GM18873 (cell line): ENCODE measurements around the gene SPOCK3.
"Not testable (repeated sequence)": the region's sequence is repeated elsewhere in the genome, so short reads cannot be mapped to it uniquely, and the experiment has no call there.

Source experiments
- ATAC-seq: cut with Tn5 transposase; IDR thresholded peaks from one replicate; pipeline ENCODE4 v1.9.1; 2021; ENCODE audit warnings: mild to moderate bottlenecking, moderate library complexity, moderate number of reproducible peaks; ENCODE audit not compliant: unreplicated experiment, low FRiP score

SPOCK3 gene

GRCh38 chr4:167234316-167234881, at the start of gene SPOCK3:
Gene SPOCK3 (minus strand): TSS chr4:167234494.
- ATAC-seq = no peak

- ATAC-seq = no peak
Measured at GRCh38 chr4:167282171-167282864, 48.0 kb upstream of the SPOCK3 start.

GRCh38 chr4:167281545-167281944, 47.3 kb upstream of the SPOCK3 start:
- not testable (repeated sequence) for ATAC-seq

GRCh38 chr4:167274351-167274750, 40.1 kb upstream of the SPOCK3 start:
- no peak for ATAC-seq

GRCh38 chr4:167265231-167265630, 30.9 kb upstream of the SPOCK3 start:
- no peak for ATAC-seq

- ATAC-seq = no peak
Measured at GRCh38 chr4:167248271-167248670, 14.0 kb upstream of the SPOCK3 start.

- ATAC-seq = no peak
Measured at GRCh38 chr4:167239627-167240026, 5.3 kb upstream of the SPOCK3 start.

GRCh38 chr4:167238226-167238625, 3.9 kb upstream of the SPOCK3 start:
- no peak for ATAC-seq

- no peak for ATAC-seq
Measured at GRCh38 chr4:167233685-167234315, 494 bp downstream of the SPOCK3 start.

GRCh38 chr4:167232805-167233684, 1.2 kb downstream of the SPOCK3 start:
- ATAC-seq = no peak

GRCh38 chr4:167230744-167231143, 3.5 kb downstream of the SPOCK3 start:
- ATAC-seq = no peak

GRCh38 chr4:167222099-167222498, 12.2 kb downstream of the SPOCK3 start:
- peak; percentile 74 for ATAC-seq

GRCh38 chr4:167221084-167221483, 13.2 kb downstream of the SPOCK3 start:
- ATAC-seq = no peak

- no peak for ATAC-seq
Measured at GRCh38 chr4:167218022-167218608, 16.2 kb downstream of the SPOCK3 start.

- ATAC-seq = no peak
Measured at GRCh38 chr4:167216783-167217182, 17.5 kb downstream of the SPOCK3 start.

- no peak for ATAC-seq
Measured at GRCh38 chr4:167210166-167210565, 24.1 kb downstream of the SPOCK3 start.

- no peak for ATAC-seq
Measured at GRCh38 chr4:167196344-167197012, 37.8 kb downstream of the SPOCK3 start.

GRCh38 chr4:167190379-167190778, 43.9 kb downstream of the SPOCK3 start:
- ATAC-seq = no peak

- ATAC-seq = no peak
Measured at GRCh38 chr4:167185465-167185864, 48.8 kb downstream of the SPOCK3 start.

- no peak for ATAC-seq
Measured at GRCh38 chr4:167183036-167183435, 51.3 kb downstream of the SPOCK3 start.
